Ovary (tissue), 9 donors: Measurements from ENCODE around the gene SIDT1. TPM values are rescaled to one million over a fixed set of nuclear protein-coding genes. Genes with fewer than 3 reads are reported as not detected.

Source experiments
- DNase-seq, 5 donors: peaks; one replicate each; pipeline ENCODE4 v3.0.0-alpha.2; 2019 to 2020
- H3K27ac ChIP-seq, 2 donors: fragments of 200-600 bp; one replicate each; pipeline versions ENCODE4 v1.5.1 to v1.8.0; 2019 to 2022
- H3K27me3 ChIP-seq: fragments of 200-600 bp; one replicate; pipeline ENCODE4 v1.8.0; 2022
- H3K36me3 ChIP-seq: fragments of 200-600 bp; sonication (generic); one replicate; pipeline ENCODE4 v1.5.1; 2019
- H3K4me1 ChIP-seq: one replicate; pipeline ENCODE4 v1.8.1; 2013; ENCODE audit warnings: mild to moderate bottlenecking, moderate library complexity; ENCODE audit not compliant: insufficient read depth
- H3K4me3 ChIP-seq: fragments of 200-600 bp; sonication (generic); one replicate; pipeline ENCODE4 v1.5.1; 2017
- H3K9me3 ChIP-seq, 2 donors: fragments of 200-600 bp in 1 of 2; sonication (generic) in 1 of 2; one replicate each; pipeline versions ENCODE4 v1.5.1 to v1.8.1; 2013 to 2019; ENCODE audit warnings: mild to moderate bottlenecking in 1 of 2, moderate library complexity in 1 of 2
- EP300 ChIP-seq: sonication (generic); formaldehyde crosslinking; IDR thresholded peaks from one replicate; pipeline ENCODE4 v1.6.1; 2017; ENCODE audit warnings: antibody characterized with exemption
- POLR2A ChIP-seq: fragments of 450-650 bp; IDR thresholded peaks from one replicate; pipeline ENCODE4 v1.6.1; 2017; ENCODE audit warnings: antibody characterized with exemption, mild to moderate bottlenecking, moderate library complexity
- whole genome bisulfite sequencing, 3 donors: extraction: QIAGEN DNeasy Blood & Tissue Kit in 1 of 3; methylation state at CpG; one replicate each; pipeline versions ENCODE4 v1.1.5 to v1.1.7; 2013 to 2017; 5-methylcytosine and 5-hydroxymethylcytosine counted together
- intact Hi-C, 4 donors: fragments of 100-400 bp; cut with DNase I; formaldehyde crosslinking; loops; one replicate each; pipeline versions ENCODE4 v1.11.0 to v1.15.1; 2022 to 2023
- polyA plus RNA-seq, 2 donors: library from polyadenylated mRNA; stranded (reverse); fragments of 200-250 nt in 1 of 2; fragments of 350-450 nt in 1 of 2; fragmentation: Illumina TruSeq in 1 of 2; extraction: RNeasy Lipid Tissue Mini Kit (QIAGEN cat#74804) in 1 of 2; gene quantifications; one replicate each; pipeline ENCODE4 v1.2.3, GENCODE V29; 2013 to 2014
- total RNA-seq, 7 donors: library from RNA; depleted of rRNA in 2 of 7; stranded (reverse); fragments of >200 nt in 2 of 7; fragmentation: NEBNext Ultra II Directional in 3 of 7; extraction: Animal tissue kit (Norgen Biotek cat#: 25700) in 3 of 7; gene quantifications; one replicate each; pipeline versions ENCODE4 v1.1.0 to v1.2.4, GENCODE V29; 2016 to 2023
- TF ChIP-seq, protein P1 (sequence below), 3 donors: fragments of 450-650 bp in 2 of 3; fragments of 200-600 bp in 1 of 3; IDR thresholded peaks; one replicate each; pipeline versions ENCODE4 v1.5.1 to v1.8.0; 2016 to 2022; ENCODE audit warnings: antibody characterized with exemption in 3 of 3, mild to moderate bottlenecking in 1 of 3
- donor health status: DM: no; HTN: no; CAD: no; lungs with moderate emphysema.
- donor health status: DM: no; HTN: no; CAD: no.
- donor health status: Bipolar disorder and iron deficiency.
- donor health status: DM: yes; HTN: yes; CAD: no.
- donor health status: DM: no; HTN: no; CAD: no.
- donor health status: DM: yes; HTN: yes; CAD: no.

The SIDT1 gene
- total and polyA plus RNA-seq, 9 donors, result 0.34 to 12.3 (median 1.1) TPM

- WGBS, 3 donors, result 85 to 91% (median 89%) methylated on average over 1 of the region's 1 CpG
- Histone ChIP-seq H3K27ac (no peak overlapping the region), H3K27me3 (no peaks in the 10 kb centered on the region), H3K9me3 (no peaks in the 10 kb centered on the region), H3K36me3 (no peaks in the 10 kb centered on the region), H3K4me1 (no peaks in the 10 kb centered on the region), H3K4me3 (no peak overlapping the region)
- DNase-seq, result no peak
- intact Hi-C loops, result no loop called here
- TF ChIP-seq POLR2A, result no peak
- TF ChIP-seq EP300, result no peak
- TF ChIP-seq, protein P1, sequence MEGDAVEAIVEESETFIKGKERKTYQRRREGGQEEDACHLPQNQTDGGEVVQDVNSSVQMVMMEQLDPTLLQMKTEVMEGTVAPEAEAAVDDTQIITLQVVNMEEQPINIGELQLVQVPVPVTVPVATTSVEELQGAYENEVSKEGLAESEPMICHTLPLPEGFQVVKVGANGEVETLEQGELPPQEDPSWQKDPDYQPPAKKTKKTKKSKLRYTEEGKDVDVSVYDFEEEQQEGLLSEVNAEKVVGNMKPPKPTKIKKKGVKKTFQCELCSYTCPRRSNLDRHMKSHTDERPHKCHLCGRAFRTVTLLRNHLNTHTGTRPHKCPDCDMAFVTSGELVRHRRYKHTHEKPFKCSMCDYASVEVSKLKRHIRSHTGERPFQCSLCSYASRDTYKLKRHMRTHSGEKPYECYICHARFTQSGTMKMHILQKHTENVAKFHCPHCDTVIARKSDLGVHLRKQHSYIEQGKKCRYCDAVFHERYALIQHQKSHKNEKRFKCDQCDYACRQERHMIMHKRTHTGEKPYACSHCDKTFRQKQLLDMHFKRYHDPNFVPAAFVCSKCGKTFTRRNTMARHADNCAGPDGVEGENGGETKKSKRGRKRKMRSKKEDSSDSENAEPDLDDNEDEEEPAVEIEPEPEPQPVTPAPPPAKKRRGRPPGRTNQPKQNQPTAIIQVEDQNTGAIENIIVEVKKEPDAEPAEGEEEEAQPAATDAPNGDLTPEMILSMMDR (IDR thresholded peaks at IDR 0.05), result no peak
Measured at GRCh38 chr3:113545594-113545993, 13.2 kb downstream of the SIDT1 start.

DNA sequence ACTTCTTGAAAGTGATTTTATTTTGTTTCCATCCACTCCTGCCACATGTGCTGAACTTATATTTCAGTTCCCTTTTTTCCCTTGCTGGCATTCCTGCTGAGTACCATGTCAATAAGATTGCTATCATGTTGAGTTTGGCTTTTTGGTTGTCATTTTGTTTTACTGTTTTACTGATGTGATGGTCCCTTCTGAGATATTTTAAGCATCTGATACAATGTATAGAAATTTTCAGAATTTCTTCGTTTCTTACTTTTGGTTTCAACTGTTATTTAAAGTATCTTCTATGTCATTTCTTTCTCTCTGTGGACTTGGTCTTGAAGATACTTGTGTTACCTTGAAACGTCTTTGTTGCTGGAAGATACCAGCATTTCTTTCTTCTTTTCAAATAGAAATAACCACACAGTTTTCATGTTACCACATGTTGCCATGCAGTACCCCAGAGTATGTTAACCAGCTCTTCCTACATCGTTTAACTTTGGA, 14.1 kb downstream of the SIDT1 start:
- intact Hi-C loops, result no loop called here
- Histone ChIP-seq H3K27ac (no peak overlapping the region), H3K9me3 (no peaks in the 10 kb centered on the region), H3K4me3 (no peak overlapping the region), H3K4me1 (no peaks in the 10 kb centered on the region), H3K36me3 (no peaks in the 10 kb centered on the region), H3K27me3 (no peaks in the 10 kb centered on the region)
- no peak for DNase-seq
- TF ChIP-seq EP300 (no peak), POLR2A (no peak)
- TF ChIP-seq, protein P1 (IDR thresholded peaks at IDR 0.05), result no peak
- WGBS, 3 donors, result 50 to 64% (median 56%) methylated on average over 3 of the region's 3 CpGs

GRCh38 chr3:113548501-113548900, 16.1 kb downstream of the SIDT1 start:
- Histone ChIP-seq H3K4me3 (no peak overlapping the region), H3K36me3 (no peaks in the 10 kb centered on the region), H3K27ac (no peak overlapping the region), H3K27me3 (no peaks in the 10 kb centered on the region), H3K4me1 (no peaks in the 10 kb centered on the region), H3K9me3 (no peaks in the 10 kb centered on the region)
- DNase-seq, result no peak
- intact Hi-C loops, result no loop called here
- WGBS, 3 donors, result 92 to 95% (median 94%) methylated on average over 2 of the region's 2 CpGs
- no peak for TF ChIP-seq POLR2A

DNA sequence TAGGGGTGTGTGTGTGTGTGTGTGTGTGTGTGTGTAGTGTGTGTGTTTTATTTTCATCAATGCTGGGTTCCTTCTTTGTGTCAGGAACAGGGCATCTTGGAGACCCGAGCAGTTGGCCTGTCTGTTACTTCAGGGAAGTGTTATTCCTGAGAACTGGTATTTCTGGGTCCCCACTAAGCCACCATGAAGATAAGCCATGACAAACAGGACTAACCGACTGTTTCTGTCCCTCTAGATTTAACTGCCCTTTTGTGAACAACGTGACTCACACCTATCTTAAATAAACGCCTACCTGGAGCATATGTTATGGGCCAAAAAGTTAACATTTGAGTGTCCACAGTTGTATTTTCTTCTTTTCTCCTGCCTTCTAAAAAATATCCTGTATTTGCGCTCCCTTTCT, 19.5 kb downstream of the SIDT1 start:
- TF ChIP-seq, protein P1 (IDR thresholded peaks at IDR 0.05), result no peak
- TF ChIP-seq POLR2A (no peak), EP300 (no peak)
- DNase-seq, result no peak
- H3K27ac ChIP-seq, result no peak overlapping the region
- no peak overlapping the region for H3K4me3 ChIP-seq
- H3K9me3 ChIP-seq, result no peaks in the 10 kb centered on the region
- WGBS, 3 donors, result 65 to 73% (median 72%) methylated on average over 5 of the region's 5 CpGs
- no peaks in the 10 kb centered on the region for H3K4me1 ChIP-seq
- no peaks in the 10 kb centered on the region for H3K36me3 ChIP-seq
- intact Hi-C loops, result no loop called here
- H3K27me3 ChIP-seq, result no peaks in the 10 kb centered on the region

DNA sequence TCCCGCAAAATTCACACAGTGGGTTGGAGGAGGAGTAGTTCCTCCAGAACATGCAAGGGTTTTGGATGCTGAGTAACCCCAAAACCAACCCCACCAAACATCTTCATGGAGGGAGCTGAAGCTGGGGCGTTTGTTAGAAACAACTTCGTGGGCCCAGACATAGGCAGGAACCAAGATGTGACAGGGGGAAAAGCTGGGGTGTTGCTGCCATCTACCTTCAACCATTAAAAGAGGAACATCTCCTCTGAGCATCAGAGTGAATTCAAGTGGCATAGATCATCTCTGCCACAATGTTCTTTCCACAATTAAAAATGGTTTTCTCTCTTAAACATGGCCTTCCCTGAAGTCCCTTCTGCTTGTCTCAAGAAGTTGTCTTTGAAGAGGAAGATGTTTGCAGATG, 20.5 kb downstream of the SIDT1 start:
- no peak overlapping the region for H3K4me3 ChIP-seq
- 54 to 82% (median 62%) methylated on average over 3 of the region's 3 CpGs for WGBS, 3 donors
- no peak for DNase-seq
- no peaks in the 10 kb centered on the region for H3K36me3 ChIP-seq
- no peaks in the 10 kb centered on the region for H3K4me1 ChIP-seq
- no peaks in the 10 kb centered on the region for H3K9me3 ChIP-seq
- no peak for TF ChIP-seq EP300
- no peak for TF ChIP-seq POLR2A
- TF ChIP-seq, protein P1 (IDR thresholded peaks at IDR 0.05), result no peak
- H3K27me3 ChIP-seq, result no peaks in the 10 kb centered on the region
- H3K27ac ChIP-seq, result no peak overlapping the region
- intact Hi-C loops, result no loop called here
